B cell (primary cell): ENCODE measurements around the gene TRA2B. TPM values are rescaled to one million over a fixed set of nuclear protein-coding genes. Genes with fewer than 3 reads are reported as not detected.

Experiments
- ATAC-seq: fragments of 200-7000 bp; cut with Tn5 transposase; one replicate; pipeline ENCODE4 v1.10.0; 2021; ENCODE audit warnings: low read depth, mild to moderate bottlenecking, moderate number of reproducible peaks, moderate library complexity
- CTCF ChIA-PET: fragments of 350-600 bp; sonication (Branson Sonifier 250); formaldehyde crosslinking; loops from one replicate; lab custom pipeline; 2021; ENCODE audit warnings: antibody characterized with exemption, inconsistent platforms; lab: Charles Lee
- POLR2A ChIA-PET: fragments of 350-600 bp; sonication (Branson Sonifier 250); formaldehyde crosslinking; loops from one replicate; lab custom pipeline; 2021; ENCODE audit warnings: antibody characterized with exemption; lab: Charles Lee
- DNase-seq: peaks from one replicate; pipeline ENCODE4 v3.0.0; 2013
- H2AFZ ChIP-seq: 2 replicates; pipeline ENCODE4 v1.6.1; 2012; ENCODE audit warnings: mild to moderate bottlenecking, low read depth, low read length; ENCODE audit not compliant: insufficient read depth, poor library complexity, severe bottlenecking
- H3K27ac ChIP-seq, 2 donors: 1 replicate in 1 of 2; 2 replicates in 1 of 2; pipeline ENCODE4 v1.5.1; 2012 to 2013; ENCODE audit warnings: low read length in 2 of 2, mild to moderate bottlenecking in 2 of 2, moderate library complexity in 1 of 2
- H3K27me3 ChIP-seq, 4 experiments: fragments of 200-600 bp in 1 of 4; sonication (generic) in 1 of 4; replicated peaks in 1 of 4; 1 replicate in 2 of 4; 2 replicates in 2 of 4; pipeline versions ENCODE4 v1.6.1 to v1.7.0; 2013 to 2016; ENCODE audit warnings: low read length in 3 of 4, mild to moderate bottlenecking in 2 of 4, mixed read lengths in 1 of 4, moderate library complexity in 1 of 4; ENCODE audit not compliant: insufficient read depth in 4 of 4, control insufficient read depth in 3 of 4; ENCODE audit errors: control extremely low read depth in 1 of 4
- H3K36me3 ChIP-seq, 2 experiments: replicated peaks in 1 of 2; 1 replicate in 1 of 2; 2 replicates in 1 of 2; pipeline versions ENCODE4 v1.6.1 to v1.7.1; 2013; ENCODE audit warnings: low read length in 1 of 2; ENCODE audit not compliant: insufficient read depth in 2 of 2, control insufficient read depth in 1 of 2; ENCODE audit errors: control extremely low read depth in 1 of 2, extremely low read depth in 1 of 2
- H3K4me1 ChIP-seq, 2 donors: fragments of 200-600 bp in 1 of 2; sonication (generic) in 1 of 2; 1 replicate in 1 of 2; 2 replicates in 1 of 2; pipeline versions ENCODE4 v1.5.1 to v1.6.1; 2013 to 2017; ENCODE audit warnings: low read length in 2 of 2; ENCODE audit not compliant: control insufficient read depth in 2 of 2, insufficient read depth in 2 of 2
- H3K4me2 ChIP-seq: replicated peaks from 2 replicates; pipeline ENCODE3; 2012; ENCODE audit warnings: mild to moderate bottlenecking, low read depth, low read length; ENCODE audit not compliant: poor library complexity, severe bottlenecking
- H3K4me3 ChIP-seq, 5 experiments: fragments of 200-600 bp in 1 of 5; sonication (generic) in 1 of 5; 1 replicate in 3 of 5; 2 replicates in 2 of 5; pipeline versions ENCODE4 v1.5.1 to v1.7.0; 2011 to 2016; ENCODE audit warnings: low read length in 4 of 5, mild to moderate bottlenecking in 4 of 5, low read depth in 2 of 5, control low read depth in 1 of 5, moderate library complexity in 1 of 5; ENCODE audit not compliant: insufficient read depth in 1 of 5; ENCODE audit errors: control extremely low read depth in 1 of 5, extremely low read depth in 1 of 5
- H3K79me2 ChIP-seq: fragments of 200-600 bp; sonication (generic); one replicate; pipeline ENCODE4 v1.6.0; 2016; ENCODE audit warnings: low read length; ENCODE audit not compliant: control insufficient read depth, insufficient read depth
- H3K9ac ChIP-seq: fragments of 200-600 bp; sonication (generic); 2 replicates; pipeline ENCODE4 v1.6.1; 2017; ENCODE audit warnings: mild to moderate bottlenecking, low read length, moderate library complexity
- H3K9me3 ChIP-seq, 3 donors: one replicate each; pipeline versions ENCODE4 v1.6.1 to v1.7.1; 2013; ENCODE audit warnings: low read length in 2 of 3; ENCODE audit not compliant: control insufficient read depth in 2 of 3, insufficient read depth in 1 of 3; ENCODE audit errors: control extremely low read depth in 1 of 3
- H4K20me1 ChIP-seq: 2 replicates; pipeline ENCODE4 v1.6.0; 2012; ENCODE audit warnings: mild to moderate bottlenecking, low read length; ENCODE audit not compliant: insufficient read depth, control insufficient read depth, poor library complexity, severe bottlenecking
- H3K27ac Mint-ChIP-seq: one replicate; pipeline ENCODE4 v1.8.0; 2021; ENCODE audit warnings: mixed read lengths
- H3K27me3 Mint-ChIP-seq: one replicate; pipeline ENCODE4 v1.8.0; 2021; ENCODE audit warnings: mixed read lengths
- H3K4me1 Mint-ChIP-seq: one replicate; pipeline ENCODE4 v1.8.0; 2021; ENCODE audit warnings: mixed read lengths
- H3K4me3 Mint-ChIP-seq: one replicate; pipeline ENCODE4 v1.8.0; 2021; ENCODE audit warnings: mixed read lengths
- H3K9me3 Mint-ChIP-seq: one replicate; pipeline ENCODE4 v1.8.0; 2022; ENCODE audit warnings: mixed read lengths; ENCODE audit not compliant: insufficient read depth
- EZH2 ChIP-seq: IDR thresholded peaks from 2 replicates; pipeline ENCODE4 v1.6.1; 2012; ENCODE audit warnings: borderline replicate concordance, low read depth, mild to moderate bottlenecking, moderate library complexity, low read length; ENCODE audit not compliant: insufficient read depth, poor library complexity, severe bottlenecking
- WGBS: methylation state at CpG from one replicate; pipeline ENCODE4 v1.1.5; 2013; ENCODE audit warnings: missing lambda C conversion rate; ENCODE audit not compliant: insufficient coverage; 5-methylcytosine and 5-hydroxymethylcytosine counted together
- intact Hi-C: fragments of 100-400 bp; cut with micrococcal nuclease; formaldehyde crosslinking; loops from one replicate; pipeline ENCODE4 v1.10.0; 2022
- polyA plus RNA-seq: library from polyadenylated mRNA; depleted of rRNA; stranded (reverse); fragments of >200 nt; gene quantifications from 2 replicates; pipeline ENCODE4 v1.2.3, GENCODE V29; 2012
- total RNA-seq, 2 donors: library from RNA; stranded (reverse); fragments of 120-200 nt in 1 of 2; gene quantifications; 1 replicate in 1 of 2; 2 replicates in 1 of 2; pipeline versions ENCODE4 v1.2.3 to v1.2.4, GENCODE V29; 2013 to 2022
- TF ChIP-seq, protein P1 (sequence below): fragments of 200-600 bp; IDR thresholded peaks from one replicate; pipeline ENCODE4 v1.8.0; 2022; ENCODE audit warnings: antibody characterized with exemption, mild to moderate bottlenecking

The TRA2B gene
- total and polyA plus RNA-seq, 2 donors (not counting 1 experiment from before 2014, with no cell fraction given), result 220 to 1,062 TPM

DNA sequence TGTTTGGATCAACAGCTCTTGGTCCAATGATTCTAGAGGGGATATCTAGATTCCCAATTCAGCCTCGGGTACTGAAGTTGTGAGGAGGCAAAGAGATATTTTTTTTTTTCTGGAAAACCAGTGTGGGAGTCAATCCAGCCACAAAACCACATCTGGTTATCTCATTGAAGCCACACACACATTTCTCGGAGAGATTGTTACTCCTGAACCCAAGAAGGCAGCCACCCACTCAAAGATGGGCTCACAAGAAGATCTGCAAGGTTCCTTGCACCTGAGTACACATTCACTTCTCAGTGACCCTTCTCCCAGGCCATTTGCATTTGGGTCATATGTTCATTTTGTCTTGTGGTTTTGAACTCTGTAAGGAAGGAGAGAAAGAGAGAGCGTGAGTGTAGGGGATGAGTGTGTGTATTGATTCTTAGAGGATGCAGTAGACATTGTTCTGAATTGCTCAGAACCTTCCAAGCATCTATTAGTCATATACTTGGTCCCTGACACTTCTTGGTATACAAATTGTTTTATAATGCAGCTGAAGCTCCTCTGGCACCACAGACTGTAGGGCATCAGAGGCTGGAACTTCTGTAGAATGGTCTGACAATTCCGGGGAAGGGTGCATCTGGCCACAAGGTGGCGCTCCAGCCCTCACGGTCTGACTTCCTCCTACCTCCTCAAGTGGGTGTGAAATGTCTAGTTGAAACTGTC, 39.3 kb upstream of the TRA2B start:
- H3K27ac ChIP-seq, result no peak overlapping the region
- ATAC-seq (peak; percentile 88), DNase-seq (peak; percentile 84)
- Mint-ChIP-seq H3K4me1 (peaks cover 7% of the 10 kb centered on the region), H3K4me3 (no peak overlapping the region), H3K27me3 (no peaks in the 10 kb centered on the region), H3K27ac (peak overlapping the region; percentile 11), H3K9me3 (no peaks in the 10 kb centered on the region)
- H3K9me3 ChIP-seq, result no peaks in the 10 kb centered on the region
- TF ChIP-seq, protein P1, sequence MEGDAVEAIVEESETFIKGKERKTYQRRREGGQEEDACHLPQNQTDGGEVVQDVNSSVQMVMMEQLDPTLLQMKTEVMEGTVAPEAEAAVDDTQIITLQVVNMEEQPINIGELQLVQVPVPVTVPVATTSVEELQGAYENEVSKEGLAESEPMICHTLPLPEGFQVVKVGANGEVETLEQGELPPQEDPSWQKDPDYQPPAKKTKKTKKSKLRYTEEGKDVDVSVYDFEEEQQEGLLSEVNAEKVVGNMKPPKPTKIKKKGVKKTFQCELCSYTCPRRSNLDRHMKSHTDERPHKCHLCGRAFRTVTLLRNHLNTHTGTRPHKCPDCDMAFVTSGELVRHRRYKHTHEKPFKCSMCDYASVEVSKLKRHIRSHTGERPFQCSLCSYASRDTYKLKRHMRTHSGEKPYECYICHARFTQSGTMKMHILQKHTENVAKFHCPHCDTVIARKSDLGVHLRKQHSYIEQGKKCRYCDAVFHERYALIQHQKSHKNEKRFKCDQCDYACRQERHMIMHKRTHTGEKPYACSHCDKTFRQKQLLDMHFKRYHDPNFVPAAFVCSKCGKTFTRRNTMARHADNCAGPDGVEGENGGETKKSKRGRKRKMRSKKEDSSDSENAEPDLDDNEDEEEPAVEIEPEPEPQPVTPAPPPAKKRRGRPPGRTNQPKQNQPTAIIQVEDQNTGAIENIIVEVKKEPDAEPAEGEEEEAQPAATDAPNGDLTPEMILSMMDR, result peak; percentile 93
- TF ChIP-seq EZH2, result no peak
- ChIA-PET POLR2A (interaction anchor here (0.6 to 0.7 kb wide), 2 partner anchors 17 to 28 kb away, joined by 4 read pairs; no protein-coding TSS in a partner anchor), CTCF (interaction anchor here (0.6 to 7.9 kb wide), 19 partner anchors 8 to 1092 kb away, joined by 3 to 203 read pairs (median 4); partner anchors contain the start of genes AHSG and CRYGS)
- H3K79me2 ChIP-seq, result no peaks in the 10 kb centered on the region
- no peaks in the 10 kb centered on the region for H3K36me3 ChIP-seq
- intact Hi-C loops, result loop anchor here (1.0 kb wide), 3 partner anchors 265 to 640 kb away; no protein-coding TSS in a partner anchor
- WGBS, result 73% methylated on average over 2 of the region's 6 CpGs
- peaks cover 0 to 2% of the 10 kb centered on the region in 2 donors for H3K4me1 ChIP-seq
- no peak overlapping the region for H2AFZ ChIP-seq
- H3K4me2 ChIP-seq, result no peak overlapping the region
- H4K20me1 ChIP-seq, result no peaks in the 10 kb centered on the region
- no peaks in the 10 kb centered on the region for H3K27me3 ChIP-seq
- H3K4me3 ChIP-seq, result no peak overlapping the region
- H3K9ac ChIP-seq, result no peak overlapping the region

DNA sequence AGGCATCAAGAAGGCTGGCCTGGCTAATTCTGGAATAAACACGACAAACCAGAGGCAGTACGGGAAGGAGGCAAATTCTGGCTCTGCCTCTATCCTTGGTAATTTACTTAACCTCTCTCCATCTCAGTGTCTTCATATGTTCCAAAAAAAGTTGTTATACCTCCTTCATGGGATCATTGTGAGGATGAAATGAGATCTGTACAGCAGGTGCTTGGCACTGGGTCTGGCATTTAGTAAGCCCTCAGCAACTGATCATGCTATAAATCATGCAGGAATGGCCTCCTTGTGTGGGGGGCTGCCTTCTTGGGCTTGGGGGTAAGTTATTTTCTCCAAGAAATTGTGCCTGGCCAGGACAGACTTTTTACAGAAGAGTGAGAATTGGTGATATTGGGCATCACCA, 38.3 kb upstream of the TRA2B start:
- H2AFZ ChIP-seq, result no peak overlapping the region
- no peaks in the 10 kb centered on the region for H3K9me3 ChIP-seq
- H3K79me2 ChIP-seq, result no peaks in the 10 kb centered on the region
- CTCF ChIA-PET, result interaction anchor here (0.6 to 7.9 kb wide), 8 partner anchors 19 to 1093 kb away, joined by 3 to 203 read pairs (median 12); partner anchors contain the start of genes AHSG and CRYGS
- H3K36me3 ChIP-seq, result no peaks in the 10 kb centered on the region
- H3K4me3 ChIP-seq, result no peak overlapping the region
- no peak overlapping the region for H3K4me3 Mint-ChIP-seq
- peaks cover 0 to 2% of the 10 kb centered on the region in 2 donors for H3K4me1 ChIP-seq
- H3K4me2 ChIP-seq, result no peak overlapping the region
- no peak for ATAC-seq
- no peaks in the 10 kb centered on the region for H3K27me3 ChIP-seq
- H3K9ac ChIP-seq, result no peak overlapping the region
- no peak for DNase-seq
- peaks cover 7% of the 10 kb centered on the region for H3K4me1 Mint-ChIP-seq
- TF ChIP-seq, protein P1, result no peak
- no peak for TF ChIP-seq EZH2
- intact Hi-C loops, result no loop called here
- no peaks in the 10 kb centered on the region for H3K9me3 Mint-ChIP-seq
- no peak overlapping the region for H3K27ac Mint-ChIP-seq
- 100% methylated on average over 1 of the region's 2 CpGs for WGBS
- POLR2A ChIA-PET, result no interaction called here
- H3K27ac ChIP-seq, result no peak overlapping the region
- no peaks in the 10 kb centered on the region for H4K20me1 ChIP-seq
- no peaks in the 10 kb centered on the region for H3K27me3 Mint-ChIP-seq
